H1 (cell line): ENCODE measurements around the gene EPHA5. TPM values are rescaled to one million over a fixed set of nuclear protein-coding genes. Genes with fewer than 3 reads are reported as not detected.

ENCODE experiments used
- EP300 ChIP-seq, 2 experiments: IDR thresholded peaks; 1 replicate in 1 of 2; 2 replicates in 1 of 2; pipeline ENCODE4 v1.6.1; 2011 to 2012; ENCODE audit warnings: low read depth in 2 of 2, low read length in 2 of 2, mild to moderate bottlenecking in 2 of 2, borderline replicate concordance in 1 of 2, inconsistent platforms in 1 of 2, moderate library complexity in 1 of 2
- polyA plus RNA-seq, 7 experiments: library from polyadenylated mRNA; depleted of rRNA in 3 of 7; stranded (reverse) in 5 of 7; unstranded in 2 of 7; fragments of >200 nt in 5 of 7; fragments of 200-250 nt in 2 of 7; gene quantifications; 1 replicate in 5 of 7; 2 replicates in 1 of 7; 4 replicates in 1 of 7; pipeline versions ENCODE4 v1.2.1 to v1.2.3, GENCODE V29; 2011 to 2013; ENCODE audit warnings: missing spikeins in 2 of 7, mixed read lengths in 2 of 7
- total RNA-seq: library from RNA; stranded (reverse); fragmentation: NEBNext Ultra II Directional; extraction: Animal tissue kit (Norgen Biotek cat#: 25700); gene quantifications from 2 replicates; pipeline ENCODE4 v1.2.1, GENCODE V29; 2021
- TF ChIP-seq, protein P1 (sequence below): IDR thresholded peaks from 2 replicates; pipeline ENCODE4 v1.6.1; 2011; ENCODE audit warnings: low read length, improper control_type of control experiment

The EPHA5 gene
- total and polyA plus RNA-seq, 2 of the 8 experiments (the other 6 are each of a cell fraction or from before 2014, with no cell fraction given): 0.03 to 0.11 TPM

DNA sequence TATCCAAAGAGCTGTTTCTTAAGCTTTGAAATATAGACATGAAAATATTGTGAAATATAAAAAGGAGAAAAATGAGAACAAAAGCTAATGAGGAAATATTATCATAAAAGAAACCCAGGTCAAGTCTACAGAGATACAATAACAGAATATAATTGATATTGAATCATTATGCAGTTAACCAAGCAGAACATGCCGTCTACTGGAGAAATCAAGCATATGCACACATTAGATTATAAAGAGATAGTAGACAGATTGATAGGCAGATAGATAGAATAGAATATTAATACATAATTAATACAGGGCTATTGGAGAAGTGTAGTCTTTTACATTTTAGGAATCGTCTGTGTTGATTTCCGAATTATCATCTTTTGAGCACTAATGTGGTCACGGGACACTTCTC lies 208.5 kb downstream of the EPHA5 start (continued):
- TF ChIP-seq, protein P1, sequence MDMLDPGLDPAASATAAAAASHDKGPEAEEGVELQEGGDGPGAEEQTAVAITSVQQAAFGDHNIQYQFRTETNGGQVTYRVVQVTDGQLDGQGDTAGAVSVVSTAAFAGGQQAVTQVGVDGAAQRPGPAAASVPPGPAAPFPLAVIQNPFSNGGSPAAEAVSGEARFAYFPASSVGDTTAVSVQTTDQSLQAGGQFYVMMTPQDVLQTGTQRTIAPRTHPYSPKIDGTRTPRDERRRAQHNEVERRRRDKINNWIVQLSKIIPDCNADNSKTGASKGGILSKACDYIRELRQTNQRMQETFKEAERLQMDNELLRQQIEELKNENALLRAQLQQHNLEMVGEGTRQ: no peak
- no peak for TF ChIP-seq EP300 (IDR thresholded peaks at IDR 0.05; ENCODE audit: borderline replicate concordance in 1 of 2, low read depth in 2 of 2, low read length in 2 of 2)
- TF ChIP-seq, all 59 proteins: peak for 0
